ENCODE measurements around the gene FXYD2. TPM values are rescaled to one million over a fixed set of nuclear protein-coding genes. Genes with fewer than 3 reads are reported as not detected.

Gene FXYD2
- total and polyA plus RNA-seq, 10 of the 15 experiments (the other 5 are each of a cell fraction or from before 2014, with no cell fraction given) = 1.2 to 4.5 (median 2.4) TPM

- TF ChIP-seq NKRF (conservative IDR thresholded peaks at IDR 0.05) = peak; percentile 7
- TF ChIP-seq ZNF687 (IDR thresholded peaks at IDR 0.05) = peak; percentile 92
- peak; percentile 97 for TF ChIP-seq PKNOX1 (IDR thresholded peaks at IDR 0.05)
- TF ChIP-seq CEBPZ (IDR thresholded peaks at IDR 0.05; ENCODE audit: low read depth, low read length) = no peak
- TF ChIP-seq NBN (IDR thresholded peaks at IDR 0.05) = peak; percentile 84
- no peak for TF ChIP-seq IRF5 (IDR thresholded peaks at IDR 0.05; ENCODE audit: borderline replicate concordance)
- no peak for TF ChIP-seq ZNF217 (IDR thresholded peaks at IDR 0.05)
- TF ChIP-seq CBX5 (IDR thresholded peaks at IDR 0.05; ENCODE audit: low read depth) = no peak
- TF ChIP-seq PBX3 (IDR thresholded peaks at IDR 0.05; ENCODE audit: insufficient replicate concordance, low read depth, low read length) = peak; percentile 92
- no peak for TF ChIP-seq BMI1 (IDR thresholded peaks at IDR 0.05; ENCODE audit: borderline replicate concordance)
- peak; percentile 95 for TF ChIP-seq RELA (IDR thresholded peaks at IDR 0.05; ENCODE audit: borderline replicate concordance, partially characterized antibody)
- TF ChIP-seq ZNF274 (IDR thresholded peaks at IDR 0.05; ENCODE audit: insufficient read depth, insufficient read length) = no peak
- TF ChIP-seq ZNF207 (IDR thresholded peaks at IDR 0.05; ENCODE audit: borderline replicate concordance) = peak; percentile 49; the same call in 1 of the 2 replicates
- TF ChIP-seq NR2C1 (IDR thresholded peaks at IDR 0.05) = no peak
- TF ChIP-seq CREM (IDR thresholded peaks at IDR 0.05; ENCODE audit: low read depth) = peak; percentile 49
Observed at GRCh38 chr11:117815262-117815803, 9.2 kb downstream of the FXYD2 start (continued).
